GM12891 (cell line): Measurements from ENCODE around the gene WDR62.
A peak's percentile ranks its signal among the peaks of the same experiment; 100 is the strongest.

ENCODE experiments used
- POLR2A ChIP-seq: IDR thresholded peaks from 2 replicates; pipeline ENCODE4 v1.6.1; 2011; ENCODE audit warnings: low read depth, low read length, control low read depth
- POLR2AphosphoS5 ChIP-seq: IDR thresholded peaks from 2 replicates; pipeline ENCODE4 v1.6.1; 2011; ENCODE audit warnings: low read depth, low read length, control low read depth
- TAF1 ChIP-seq: IDR thresholded peaks from 2 replicates; pipeline ENCODE4 v1.6.1; 2011; ENCODE audit warnings: low read depth, low read length, control low read depth

DNA sequence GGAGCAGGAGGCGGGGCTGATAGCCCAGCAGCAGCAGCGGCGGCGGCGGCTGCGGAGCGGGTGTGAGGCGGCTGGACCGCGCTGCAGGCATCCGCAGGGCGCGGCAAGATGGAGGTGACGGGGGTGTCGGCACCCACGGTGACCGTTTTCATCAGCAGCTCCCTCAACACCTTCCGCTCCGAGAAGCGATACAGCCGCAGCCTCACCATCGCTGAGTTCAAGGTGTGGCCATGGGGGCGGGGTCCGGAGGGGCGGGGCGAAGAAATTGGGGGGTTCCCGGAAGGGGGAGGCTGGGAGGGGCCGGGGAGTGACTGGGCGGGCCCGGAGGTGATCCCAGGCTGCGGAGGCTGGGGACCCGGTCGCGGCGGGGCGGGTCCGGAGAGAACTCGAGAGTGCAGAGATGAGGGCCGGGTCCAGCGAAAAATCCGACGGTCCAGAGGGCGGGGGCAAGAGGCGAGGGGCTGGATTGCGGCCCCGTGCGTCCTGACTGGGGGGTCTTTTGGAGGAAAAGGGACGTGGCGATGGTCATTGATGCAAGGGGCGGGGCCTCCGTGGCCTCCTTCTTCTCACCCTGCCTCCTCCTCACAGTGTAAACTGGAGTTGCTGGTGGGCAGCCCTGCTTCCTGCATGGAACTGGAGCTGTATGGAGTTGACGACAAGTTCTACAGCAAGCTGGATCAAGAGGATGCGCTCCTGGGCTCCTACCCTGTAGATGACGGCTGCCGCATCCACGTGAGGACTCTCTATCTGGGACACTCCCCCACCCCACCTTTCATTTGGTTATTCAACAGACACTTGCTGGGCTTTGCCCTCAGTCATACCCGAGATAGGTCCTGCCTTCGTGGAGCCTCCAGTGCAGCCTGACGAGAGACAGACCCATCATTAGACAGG lies 61.0 kb downstream of the WDR62 start, which contains the start of gene TBCB:
- TF ChIP-seq POLR2A (peak; percentile 68; the same call in 1 of the 2 replicates), POLR2AphosphoS5 (peak; percentile 71; the same call in 1 of the 2 replicates), TAF1 (peak; percentile 76)
